HG03457 (cell line): ENCODE measurements around the gene PHEX.
"Not testable (repeated sequence)": the region's sequence is repeated elsewhere in the genome, so short reads cannot be mapped to it uniquely, and the experiment has no call there.

Source experiments
- ATAC-seq: cut with Tn5 transposase; IDR thresholded peaks from one replicate; pipeline ENCODE4 v1.9.1; 2021; ENCODE audit warnings: moderate number of reproducible peaks; ENCODE audit not compliant: unreplicated experiment

PHEX gene

GRCh38 chrX:22220941-22221340, 188.8 kb downstream of the PHEX start:
- ATAC-seq, result no peak

GRCh38 chrX:22234380-22234779, 202.3 kb downstream of the PHEX start:
- ATAC-seq, result no peak

- no peak for ATAC-seq
These were observed 205.4 kb downstream of the PHEX start for GRCh38 chrX:22237479-22237878.

GRCh38 chrX:22246620-22247019, 214.5 kb downstream of the PHEX start:
- no peak for ATAC-seq

GRCh38 chrX:22247169-22247568, 215.0 kb downstream of the PHEX start:
- ATAC-seq, result no peak

GRCh38 chrX:22248401-22248800, 216.3 kb downstream of the PHEX start:
- ATAC-seq, result no peak

- no peak for ATAC-seq
These were observed 217.2 kb downstream of the PHEX start for GRCh38 chrX:22249371-22249770.

- no peak for ATAC-seq
These were observed 236.6 kb downstream of the PHEX start for GRCh38 chrX:22268706-22269105.

- ATAC-seq, result no peak
These were observed 240.5 kb downstream of the PHEX start, which contains the start of gene CBLL2 for GRCh38 chrX:22272613-22273012. CBLL2 (plus strand) TSS chrX:22272913; CDS start chrX:22272992, 79 bp downstream.

- ATAC-seq, result no peak
These were observed 241.7 kb downstream of the PHEX start for GRCh38 chrX:22273714-22274317.

- no peak for ATAC-seq
These were observed 244.7 kb downstream of the PHEX start for GRCh38 chrX:22276781-22277180.

GRCh38 chrX:22278375-22278774, 246.2 kb downstream of the PHEX start:
- no peak for ATAC-seq

GRCh38 chrX:22289209-22289608, 257.1 kb downstream of the PHEX start:
- ATAC-seq, result not testable (repeated sequence)

- ATAC-seq, result no peak
These were observed 264.7 kb downstream of the PHEX start for GRCh38 chrX:22296871-22297270.

GRCh38 chrX:22300130-22300529, 268.0 kb downstream of the PHEX start:
- no peak for ATAC-seq
